RCC 7860 (cell line): ENCODE measurements around the gene FTH1.
"Not testable (repeated sequence)": the region's sequence is repeated elsewhere in the genome, so short reads cannot be mapped to it uniquely, and the experiment has no call there.

Experiments used
- DNase-seq: peaks from one replicate; pipeline ENCODE4 v3.0.0-alpha.2; 2015; ENCODE audit warnings: low spot score
- FAIRE-seq: peaks from 2 replicates; lab custom pipeline; 2012; peaks lifted over from hg19 to GRCh38; lab: Jason Lieb, UNC

FTH1 gene

GRCh38 chr11:61978703-61979661 lies 11.5 kb upstream of the FTH1 start:
- no peak for DNase-seq
- FAIRE-seq = no peak

- FAIRE-seq = no peak
Measured at GRCh38 chr11:61976813-61977475, 9.5 kb upstream of the FTH1 start.

GRCh38 chr11:61976420-61976800 lies 9.0 kb upstream of the FTH1 start:
- FAIRE-seq (no peak), DNase-seq (no peak)

More at GRCh38 chr11:61976813-61977475, 9.5 kb upstream of the FTH1 start:
- DNase-seq = no peak

GRCh38 chr11:61975638-61976419 lies 8.4 kb upstream of the FTH1 start:
- FAIRE-seq (no peak), DNase-seq (no peak)

- FAIRE-seq (no peak), DNase-seq (no peak)
Measured at GRCh38 chr11:61974766-61975631, 7.6 kb upstream of the FTH1 start.

- DNase-seq (no peak), FAIRE-seq (no peak)
Measured at GRCh38 chr11:61973476-61974162, 6.2 kb upstream of the FTH1 start.

GRCh38 chr11:61972672-61973475 lies 5.4 kb upstream of the FTH1 start:
- peak; percentile 84 for DNase-seq
- peak; percentile 28 for FAIRE-seq

- no peak for FAIRE-seq
Measured at GRCh38 chr11:61972112-61972671, 4.8 kb upstream of the FTH1 start.

GRCh38 chr11:61971248-61972111 lies 4.0 kb upstream of the FTH1 start:
- FAIRE-seq (peak; percentile 70), DNase-seq (peak; percentile 98)

More at GRCh38 chr11:61972112-61972671, 4.8 kb upstream of the FTH1 start:
- no peak for DNase-seq

- peak; percentile 28 for DNase-seq
Measured at GRCh38 chr11:61969838-61970662, 2.6 kb upstream of the FTH1 start.

GRCh38 chr11:61969391-61969758 lies 1.9 kb upstream of the FTH1 start:
- no peak for FAIRE-seq
- no peak for DNase-seq

More at GRCh38 chr11:61969838-61970662, 2.6 kb upstream of the FTH1 start:
- no peak for FAIRE-seq

- FAIRE-seq = no peak
Measured at GRCh38 chr11:61968758-61969390, 1.4 kb upstream of the FTH1 start.

GRCh38 chr11:61967924-61968757 lies 707 bp upstream of the FTH1 start:
- no peak for FAIRE-seq

More at GRCh38 chr11:61968758-61969390, 1.4 kb upstream of the FTH1 start:
- DNase-seq = no peak

GRCh38 chr11:61966734-61967115 lies 709 bp downstream of the FTH1 start:
- DNase-seq (no peak), FAIRE-seq (no peak)

More at GRCh38 chr11:61967924-61968757, 707 bp upstream of the FTH1 start:
- DNase-seq = no peak

GRCh38 chr11:61964666-61965271 lies 2.7 kb downstream of the FTH1 start:
- not testable (repeated sequence) for DNase-seq, FAIRE-seq
